H1 (cell line): ENCODE measurements around the gene PLA2G4F. TPM values are rescaled to one million over a fixed set of nuclear protein-coding genes. Genes with fewer than 3 reads are reported as not detected.

Experiments used
- CREB1 ChIP-seq: IDR thresholded peaks from 2 replicates; pipeline ENCODE4 v1.6.1; 2012; ENCODE audit warnings: inconsistent platforms
- GTF2F1 ChIP-seq: IDR thresholded peaks from 2 replicates; pipeline ENCODE4 v1.6.1; 2012; ENCODE audit warnings: low read depth, low read length, improper control_type of control experiment, borderline replicate concordance
- KDM5A ChIP-seq: fragments of 200-600 bp; IDR thresholded peaks from 2 replicates; pipeline ENCODE4 v1.7.1; 2012; ENCODE audit warnings: mild to moderate bottlenecking, low read length, inconsistent platforms, mixed read lengths
- TAF7 ChIP-seq: optimal IDR thresholded peaks from 2 replicates; pipeline ENCODE3; 2011; ENCODE audit warnings: low read depth, mild to moderate bottlenecking, inconsistent platforms, low read length, moderate library complexity, borderline replicate concordance
- USF2 ChIP-seq: IDR thresholded peaks from 2 replicates; pipeline ENCODE4 v1.6.1; 2011; ENCODE audit warnings: low read length, improper control_type of control experiment
- polyA plus RNA-seq, 7 experiments: library from polyadenylated mRNA; depleted of rRNA in 3 of 7; stranded (reverse) in 5 of 7; unstranded in 2 of 7; fragments of >200 nt in 5 of 7; fragments of 200-250 nt in 2 of 7; gene quantifications; 1 replicate in 5 of 7; 2 replicates in 1 of 7; 4 replicates in 1 of 7; pipeline versions ENCODE4 v1.2.1 to v1.2.3, GENCODE V29; 2011 to 2013; ENCODE audit warnings: missing spikeins in 2 of 7, mixed read lengths in 2 of 7
- total RNA-seq: library from RNA; stranded (reverse); fragmentation: NEBNext Ultra II Directional; extraction: Animal tissue kit (Norgen Biotek cat#: 25700); gene quantifications from 2 replicates; pipeline ENCODE4 v1.2.1, GENCODE V29; 2021

PLA2G4F gene
- total and polyA plus RNA-seq, 2 of the 8 experiments (the other 6 are each of a cell fraction or from before 2014, with no cell fraction given) = not detected

- TF ChIP-seq USF2 (no peak), KDM5A (no peak), GTF2F1 (no peak), TAF7 (no peak), CREB1 (no peak)
These were observed 29.4 kb upstream of the PLA2G4F start (continued) for GRCh38 chr15:42185801-42186200.
